Dedifferentiated amniotic fluid mesenchymal stem cell (primary cell): ENCODE measurements around the gene PEX11G.
A peak's percentile ranks its signal among the peaks of the same experiment; 100 is the strongest.
"Not testable (repeated sequence)": the region's sequence is repeated elsewhere in the genome, so short reads cannot be mapped to it uniquely, and the experiment has no call there.

ENCODE experiments used
- DNase-seq: peaks from one replicate; pipeline ENCODE4 v3.0.0-alpha.2; 2016; ENCODE audit errors: extremely low spot score

PEX11G gene

GRCh38 chr19:7467009-7467989 is 21.5 kb downstream of the PEX11G start:
- no peak for DNase-seq

DNA sequence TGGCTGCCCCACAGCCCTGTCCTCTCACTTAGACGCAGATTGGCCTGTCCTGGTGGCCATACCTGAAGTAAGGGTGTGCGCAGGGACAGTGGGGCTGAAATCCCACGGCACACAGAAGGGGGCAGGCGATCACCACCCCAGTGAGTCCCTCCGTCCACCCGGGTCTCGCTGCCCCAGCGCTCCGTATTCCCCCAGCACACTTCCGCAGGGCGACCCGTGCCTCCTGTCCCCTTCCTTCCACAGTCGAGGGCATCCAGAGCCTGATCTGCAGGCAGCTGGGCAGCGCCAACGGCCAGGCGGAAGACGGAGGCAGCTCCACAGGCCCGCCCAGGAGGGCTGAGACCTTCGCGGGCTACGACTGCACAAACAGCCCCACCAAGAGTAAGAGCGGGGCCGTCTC is 25.3 kb downstream of the PEX11G start:
- no peak for DNase-seq

GRCh38 chr19:7461841-7462629 is 26.8 kb downstream of the PEX11G start:
- no peak for DNase-seq

- no peak for DNase-seq
These were observed 28.3 kb downstream of the PEX11G start for GRCh38 chr19:7460562-7460966.

- DNase-seq = no peak
These were observed 29.1 kb downstream of the PEX11G start for GRCh38 chr19:7459773-7460172.

DNA sequence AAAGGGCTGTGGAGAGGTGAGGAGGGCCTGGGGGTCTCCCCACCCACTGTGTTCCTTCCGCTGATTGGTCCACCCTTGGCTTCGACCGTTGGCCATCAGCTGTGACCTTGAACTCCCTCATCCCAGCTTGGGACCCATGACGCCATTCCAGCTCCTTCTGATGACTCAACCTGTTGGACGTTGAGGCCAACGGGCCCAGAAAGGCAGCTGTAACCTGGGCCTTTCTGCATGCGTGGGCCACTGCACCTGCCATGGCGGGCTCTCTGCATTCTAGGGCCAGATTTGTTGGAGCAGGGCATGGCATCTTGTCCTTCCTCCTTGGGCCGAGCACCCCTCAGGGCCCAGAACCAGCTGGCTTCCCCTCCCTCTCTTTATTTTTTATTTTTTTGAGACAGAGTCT is 30.2 kb downstream of the PEX11G start:
- no peak for DNase-seq

GRCh38 chr19:7456964-7457541 is 31.8 kb downstream of the PEX11G start:
- DNase-seq = no peak

- no peak for DNase-seq
These were observed 33.1 kb downstream of the PEX11G start for GRCh38 chr19:7455600-7456296.

GRCh38 chr19:7454998-7455397 is 33.8 kb downstream of the PEX11G start:
- DNase-seq = no peak

DNA sequence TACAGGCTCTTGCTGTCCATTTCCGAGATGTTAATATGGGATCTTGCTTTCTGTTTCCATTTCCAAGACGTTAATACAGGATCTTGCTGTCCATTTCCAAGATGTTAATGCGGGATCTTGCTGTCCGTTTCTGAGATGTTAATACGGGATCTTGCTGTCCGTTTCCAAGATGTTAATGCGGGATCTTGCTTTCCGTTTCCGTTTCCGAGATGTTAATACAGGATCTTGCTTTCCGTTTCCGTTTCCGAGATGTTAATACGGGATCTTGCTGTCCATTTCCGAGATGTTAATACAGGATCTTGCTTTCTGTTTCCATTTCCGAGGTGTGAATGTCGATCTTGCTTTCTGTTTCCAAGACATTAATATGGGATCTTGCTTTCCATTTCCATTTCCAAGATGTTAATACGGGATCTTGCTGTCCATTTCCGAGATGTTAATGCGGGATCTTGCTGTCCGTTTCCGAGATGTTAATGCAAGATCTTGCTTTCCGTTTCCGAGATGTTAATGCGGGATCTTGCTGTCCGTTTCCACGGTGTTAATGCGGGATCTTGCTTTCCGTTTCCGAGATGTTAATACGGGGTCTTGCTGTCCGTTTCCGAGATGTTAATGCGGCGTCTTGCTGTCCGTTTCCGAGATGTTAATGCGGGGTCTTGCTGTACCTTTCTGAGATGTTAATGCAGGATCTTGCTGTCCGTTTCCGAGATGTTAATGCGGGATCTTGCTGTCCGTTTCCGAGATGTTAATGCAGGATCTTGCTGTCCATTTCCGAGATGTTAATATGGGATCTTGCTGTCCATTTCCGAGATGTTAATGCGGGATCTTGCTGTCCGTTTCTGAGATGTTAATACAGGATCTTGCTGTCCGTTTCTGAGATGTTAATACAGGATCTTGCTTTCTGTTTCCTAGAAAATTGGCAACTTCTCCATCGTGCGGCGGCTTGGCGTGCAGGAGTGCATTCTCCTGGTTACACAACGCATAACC is 38.3 kb downstream of the PEX11G start:
- DNase-seq = peak; percentile 68

DNA sequence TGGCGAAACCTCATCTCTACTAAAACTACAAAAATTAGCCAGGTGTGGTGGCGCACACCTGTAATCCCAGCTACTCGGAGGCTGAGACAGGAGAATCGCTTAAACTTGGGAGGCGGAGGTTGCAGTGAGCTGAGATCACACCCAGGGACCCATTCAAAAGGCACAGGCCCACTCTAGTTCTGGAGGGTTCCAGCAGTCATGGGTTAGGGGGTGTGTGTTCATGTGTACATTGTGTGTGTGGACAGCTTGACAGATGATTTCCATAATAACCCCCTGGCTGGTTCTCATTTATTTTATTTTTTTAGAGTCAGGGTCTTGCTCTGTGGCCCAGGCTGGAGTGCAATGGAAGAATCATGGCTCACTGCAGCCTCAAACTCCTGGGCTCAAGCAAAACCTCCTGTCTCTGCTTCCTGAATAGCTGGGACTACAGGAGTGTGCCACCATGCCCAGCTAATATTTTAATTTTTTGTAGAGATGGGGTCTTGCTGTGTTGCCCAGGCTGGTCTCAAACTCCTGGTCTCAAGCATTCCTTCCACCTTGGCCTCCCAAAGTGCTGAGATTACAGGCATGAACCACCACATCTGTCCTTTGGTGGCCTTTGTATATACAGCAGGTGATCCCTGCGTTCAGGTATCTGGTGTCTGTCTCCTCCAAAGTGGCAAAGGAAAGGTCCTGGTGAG is 39.3 kb downstream of the PEX11G start:
- DNase-seq = not testable (repeated sequence)

- DNase-seq = no peak
These were observed 41.2 kb downstream of the PEX11G start for GRCh38 chr19:7447648-7448047.

DNA sequence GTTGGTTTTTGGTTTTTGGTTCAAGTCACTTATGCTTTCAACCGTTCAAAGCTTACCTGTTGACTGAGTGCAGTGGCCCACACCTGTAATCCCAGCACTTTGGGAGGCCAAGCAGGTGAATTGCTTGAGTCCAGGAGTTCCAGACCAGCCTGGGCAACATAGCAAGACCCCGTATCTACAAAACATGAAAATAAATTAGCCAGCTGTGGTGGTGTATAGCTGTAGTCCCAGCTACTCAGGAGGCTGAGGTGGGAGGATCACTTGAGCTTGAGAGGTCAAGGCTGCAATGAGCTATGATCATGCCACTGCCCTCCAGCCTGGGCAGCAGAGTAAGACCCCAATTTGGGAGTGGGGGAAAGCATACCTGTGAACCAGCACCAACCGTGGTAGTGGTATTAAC is 43.7 kb downstream of the PEX11G start:
- DNase-seq = no peak

DNA sequence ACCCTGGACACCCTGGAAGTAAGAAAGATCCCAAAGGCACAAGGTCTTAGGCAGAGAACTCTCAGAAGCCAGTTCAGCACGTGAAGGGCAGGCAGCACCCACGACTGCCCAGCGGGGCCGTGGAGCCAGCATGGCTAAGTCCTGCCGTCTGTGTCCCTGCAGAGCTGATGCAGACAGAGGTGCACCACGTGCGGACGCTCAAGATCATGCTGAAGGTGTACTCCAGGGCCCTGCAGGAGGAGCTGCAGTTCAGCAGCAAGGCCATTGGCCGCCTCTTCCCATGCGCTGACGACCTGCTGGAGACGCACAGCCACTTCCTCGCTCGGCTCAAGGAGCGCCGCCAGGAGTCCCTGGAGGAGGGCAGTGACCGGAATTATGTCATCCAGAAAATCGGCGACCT is 44.8 kb downstream of the PEX11G start:
- no peak for DNase-seq

DNA sequence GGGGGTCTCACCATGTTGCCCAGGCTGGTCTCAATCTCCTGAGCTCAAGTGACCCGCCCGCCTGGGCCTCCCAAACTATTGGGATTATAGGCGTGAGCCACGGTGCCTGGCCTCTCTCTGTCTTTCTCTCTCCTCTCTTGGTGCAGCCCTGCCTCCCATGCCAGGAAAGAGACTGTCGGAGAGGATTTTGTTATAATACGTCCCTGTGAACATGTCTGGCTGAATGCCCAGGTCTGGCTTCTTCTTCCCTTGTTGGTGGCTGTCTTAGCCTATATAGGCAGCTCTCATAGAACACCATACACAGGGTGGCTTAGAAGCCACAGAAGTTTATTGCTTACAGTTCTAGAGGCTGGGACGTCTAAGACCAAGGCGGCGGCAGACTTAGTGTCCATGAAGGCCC is 46.4 kb downstream of the PEX11G start:
- no peak for DNase-seq

DNA sequence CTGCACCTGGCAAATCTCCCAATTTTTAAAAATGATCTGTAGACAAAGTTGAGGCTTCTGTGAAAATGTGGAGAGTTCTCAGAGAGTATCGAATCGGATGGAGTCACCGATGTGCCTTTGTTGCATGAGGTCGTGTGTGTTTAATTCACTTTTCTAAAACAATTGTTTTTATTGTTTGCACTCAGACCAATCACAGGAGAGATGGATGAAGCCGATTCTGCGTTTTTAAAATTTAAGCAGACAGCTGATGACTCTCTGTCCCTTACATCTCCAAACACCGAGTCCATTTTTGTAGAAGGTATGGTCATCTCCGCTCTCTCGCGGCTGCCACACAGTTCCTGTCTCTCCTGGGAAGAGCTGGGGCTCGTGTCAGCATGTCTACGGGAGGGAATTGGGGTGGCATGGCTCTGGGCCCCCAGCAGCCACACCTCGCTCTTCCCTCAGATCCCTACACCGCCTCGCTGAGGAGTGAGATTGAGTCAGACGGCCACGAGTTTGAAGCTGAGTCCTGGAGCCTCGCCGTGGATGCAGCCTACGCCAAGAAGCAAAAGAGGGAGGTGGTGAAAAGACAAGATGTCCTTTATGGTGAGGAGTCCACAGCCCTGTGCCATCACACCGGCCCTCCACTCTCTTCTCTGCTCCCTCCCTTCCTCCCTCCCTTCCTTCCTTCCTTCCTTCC is 47.2 kb downstream of the PEX11G start:
- no peak for DNase-seq

GRCh38 chr19:7440188-7440975 is 48.5 kb downstream of the PEX11G start:
- DNase-seq = no peak

GRCh38 chr19:7435586-7435985 is 53.2 kb downstream of the PEX11G start:
- no peak for DNase-seq

DNA sequence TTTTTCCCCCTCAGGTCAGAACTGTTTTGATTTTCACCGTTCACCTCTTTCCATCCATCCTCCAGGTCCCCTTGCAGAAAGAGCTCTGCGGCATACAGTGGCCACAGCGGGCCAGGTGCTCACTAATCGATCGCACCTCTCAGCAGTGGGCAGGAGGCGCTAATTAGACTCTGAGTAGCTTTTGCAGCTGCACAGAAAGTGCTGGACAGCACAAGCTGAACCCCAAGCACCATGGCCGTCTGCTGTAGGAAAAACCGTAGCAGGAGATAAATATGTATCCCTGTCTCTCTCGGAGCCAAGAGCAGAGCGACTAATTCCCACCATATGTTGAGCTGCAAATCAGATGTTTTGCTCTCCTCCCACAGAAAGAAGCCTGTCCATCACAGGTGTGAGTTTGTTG is 54.4 kb downstream of the PEX11G start:
- DNase-seq = no peak
